ENCODE results near the gene EXOC6B. TPM values are rescaled to one million over a fixed set of nuclear protein-coding genes. Genes with fewer than 3 reads are reported as not detected.

EXOC6B gene
- total and polyA plus RNA-seq, 10 of the 15 experiments (the other 5 are each of a cell fraction or from before 2014, with no cell fraction given) = 0.23 to 2.2 (median 1.2) TPM

DNA sequence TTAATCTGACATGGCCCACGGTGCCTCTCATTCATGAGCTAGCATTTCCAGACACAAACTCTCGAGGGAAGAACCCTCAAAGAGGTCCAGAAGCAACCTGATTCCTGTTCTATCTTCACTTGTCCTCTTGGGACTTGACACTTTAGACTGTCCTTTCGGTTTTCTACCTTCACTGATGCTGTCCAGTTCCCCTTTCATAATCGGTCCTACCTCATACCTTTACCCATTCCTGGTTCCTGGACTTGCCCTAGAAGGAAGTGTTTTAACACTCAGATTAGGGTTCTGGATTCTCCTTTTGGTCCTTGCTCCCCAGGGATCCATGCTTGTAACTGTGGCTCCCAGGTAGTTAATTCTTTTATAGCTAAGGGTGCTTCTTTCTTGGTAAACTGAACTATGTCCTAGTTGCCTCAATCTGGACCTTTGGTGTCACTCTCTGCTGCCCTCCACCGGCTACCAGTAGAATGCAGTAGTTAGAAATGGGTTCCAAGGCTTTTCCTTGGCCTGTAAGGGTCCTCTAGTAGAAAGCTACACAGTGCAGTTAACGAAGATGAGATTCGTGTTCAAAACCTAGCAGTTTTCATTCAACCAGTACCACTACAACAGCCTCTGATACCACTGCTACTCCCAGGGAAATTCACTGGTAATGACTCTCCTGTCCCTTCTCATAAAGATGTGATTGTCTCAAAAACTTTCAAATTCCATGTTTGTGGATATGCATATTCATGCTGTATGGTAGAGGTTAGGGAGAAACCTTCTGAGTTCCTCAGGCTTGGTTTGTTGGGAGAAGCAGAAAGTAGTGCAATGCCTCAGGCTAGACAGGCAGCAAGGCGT lies 500.0 kb downstream of the EXOC6B start:
- no peak overlapping the region for H3K4me2 ChIP-seq (ENCODE audit: control insufficient read depth, insufficient read depth)
- DNase-seq (ENCODE audit: low read depth, low spot score) (no peak), ATAC-seq (peak; percentile 85), FAIRE-seq (no peak)
- in situ Hi-C loops (cut with MboI) = no loop called here
- no peaks in the 10 kb centered on the region for H3K79me2 ChIP-seq (ENCODE audit: control insufficient read depth, insufficient read depth, low read length)
- H3K4me3 ChIP-seq = no peak overlapping the region
- no peaks in the 10 kb centered on the region for H3K36me3 ChIP-seq (ENCODE audit: control insufficient read depth in 2 of 2, insufficient read depth in 2 of 2, low read length in 1 of 2)
- SMC1A ChIA-PET (ENCODE audit: uncharacterized antibody, unreplicated experiment) = no interaction called here
- no peak overlapping the region for H3K9ac ChIP-seq (ENCODE audit: control insufficient read depth, insufficient read depth, low read length)
- no peak overlapping the region for H3K27ac ChIP-seq (ENCODE audit: control insufficient read depth, insufficient read depth)
- RAD21 ChIA-PET (ENCODE audit: unreplicated experiment) = no interaction called here
- no peaks in the 10 kb centered on the region for H4K20me1 ChIP-seq (ENCODE audit: control insufficient read depth, insufficient read depth)
- TF ChIP-seq SPI1 (IDR thresholded peaks at IDR 0.05; ENCODE audit: borderline replicate concordance, insufficient read depth, low read depth, low read length) (peak; percentile 5; the same call in 1 of the 2 replicates), FOXM1 (IDR thresholded peaks at IDR 0.05; ENCODE audit: low read depth, low read length) (no peak), CTCF (IDR thresholded peaks at IDR 0.05 in 2 of 3, conservative IDR thresholded peaks at IDR 0.05 in 1 of 3; ENCODE audit: control insufficient read depth in 2 of 3, extremely low read depth in 1 of 3, insufficient read depth in 1 of 3, low read depth in 3 of 3, low read length in 3 of 3) (peak; percentile 56 to 81 (median 76)), USF1 (IDR thresholded peaks at IDR 0.05; ENCODE audit: borderline replicate concordance, extremely low read length, insufficient read depth, low read depth, low read length) (no peak), SMC3 (IDR thresholded peaks at IDR 0.05; ENCODE audit: borderline replicate concordance, low read length) (peak; percentile 40; the same call in 1 of the 2 replicates), RAD21 (IDR thresholded peaks at IDR 0.05; ENCODE audit: insufficient read depth, low read depth, low read length) (peak; percentile 49), BCL11A (IDR thresholded peaks at IDR 0.05; ENCODE audit: low read depth, low read length) (no peak)
- no peaks in the 10 kb centered on the region for H3K27me3 ChIP-seq (replicated peaks in 1 of 2; ENCODE audit: control insufficient read depth in 2 of 2, insufficient read depth in 2 of 2, low read length in 1 of 2)
- CTCF ChIA-PET = interaction anchor here (0.8 to 3.1 kb wide), 6 partner anchors 10 to 795 kb away, joined by 3 to 13 read pairs (median 4); no protein-coding TSS in a partner anchor
- H3K9me3 ChIP-seq (replicated peaks; ENCODE audit: control insufficient read depth, insufficient read depth, low read length) = no peaks in the 10 kb centered on the region
- 6% methylated on average over 8 of the region's 8 CpGs for WGBS (ENCODE audit: insufficient coverage, insufficient replicate concordance, low lambda C conversion rate, missing lambda C conversion rate)
- no peak overlapping the region for H2AFZ ChIP-seq (ENCODE audit: control insufficient read depth, low read depth, low read length)
- intact Hi-C loops (cut with micrococcal nuclease; ENCODE audit: unreplicated experiment) = loop anchor here (5.0 kb wide), 1 partner anchor 251 kb away; no protein-coding TSS in a partner anchor
- BruUV-seq (replicated peaks) = no TSS peak
- no peaks in the 10 kb centered on the region for H3K4me1 ChIP-seq (ENCODE audit: control insufficient read depth, insufficient read depth, low read length)
- POLR2A ChIA-PET = no interaction called here

All from GM12878 (cell line).